ENCODE measurements around the gene SLC6A7. TPM values are rescaled to one million over a fixed set of nuclear protein-coding genes. Genes with fewer than 3 reads are reported as not detected.
"Not testable (repeated sequence)": the region's sequence is repeated elsewhere in the genome, so short reads cannot be mapped to it uniquely, and the experiment has no call there.

Gene SLC6A7
- total RNA-seq, 2 donors from 2014 or later = 5.0 to 24.9 TPM

DNA sequence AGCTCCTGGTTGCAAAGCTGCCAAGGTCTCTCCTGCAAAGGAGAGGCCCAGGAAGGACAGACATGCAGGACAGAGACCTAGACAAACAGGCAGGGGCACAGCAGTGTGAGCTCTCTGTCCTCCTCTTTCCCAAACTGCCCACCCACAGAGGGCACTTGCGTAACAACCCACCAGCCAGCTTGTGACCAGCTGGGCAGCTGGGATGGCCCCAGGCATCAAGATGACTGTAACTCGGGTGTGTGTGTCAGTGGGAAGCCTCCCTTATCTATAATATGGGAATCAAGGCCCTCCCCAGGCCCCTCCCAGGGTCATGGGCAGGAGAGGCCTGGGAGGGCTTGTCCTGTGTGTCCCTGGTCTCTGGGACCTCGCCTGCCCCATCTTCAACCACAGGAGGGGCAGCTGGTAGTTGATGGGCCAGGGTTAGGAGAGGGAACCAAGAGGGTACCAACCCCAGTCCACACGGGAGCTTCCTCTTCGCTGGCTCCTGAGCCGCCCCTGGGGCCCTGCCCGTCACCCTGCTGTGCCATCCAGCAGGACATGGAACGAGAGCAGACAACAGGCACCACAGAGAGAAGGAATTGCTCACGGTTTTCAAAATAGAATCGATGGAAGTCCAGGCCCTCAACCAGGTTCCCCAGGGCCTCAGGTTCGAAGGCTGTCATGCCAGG lies 37.9 kb downstream of the SLC6A7 start:
- Histone ChIP-seq H3K27ac (no peak overlapping the region), H3K36me3 (no peaks in the 10 kb centered on the region), H3K4me1 (no peaks in the 10 kb centered on the region), H3K9me3 (no peaks in the 10 kb centered on the region), H3K4me3 (no peak overlapping the region), H3K9ac (ENCODE audit: low read depth in 2 of 2, low read length in 2 of 2) (no peak overlapping the region), H3K27me3 (no peaks in the 10 kb centered on the region)
- intact Hi-C loops (cut with DNase I) = no loop called here
- no peak for DNase-seq
- TF ChIP-seq, protein P1, sequence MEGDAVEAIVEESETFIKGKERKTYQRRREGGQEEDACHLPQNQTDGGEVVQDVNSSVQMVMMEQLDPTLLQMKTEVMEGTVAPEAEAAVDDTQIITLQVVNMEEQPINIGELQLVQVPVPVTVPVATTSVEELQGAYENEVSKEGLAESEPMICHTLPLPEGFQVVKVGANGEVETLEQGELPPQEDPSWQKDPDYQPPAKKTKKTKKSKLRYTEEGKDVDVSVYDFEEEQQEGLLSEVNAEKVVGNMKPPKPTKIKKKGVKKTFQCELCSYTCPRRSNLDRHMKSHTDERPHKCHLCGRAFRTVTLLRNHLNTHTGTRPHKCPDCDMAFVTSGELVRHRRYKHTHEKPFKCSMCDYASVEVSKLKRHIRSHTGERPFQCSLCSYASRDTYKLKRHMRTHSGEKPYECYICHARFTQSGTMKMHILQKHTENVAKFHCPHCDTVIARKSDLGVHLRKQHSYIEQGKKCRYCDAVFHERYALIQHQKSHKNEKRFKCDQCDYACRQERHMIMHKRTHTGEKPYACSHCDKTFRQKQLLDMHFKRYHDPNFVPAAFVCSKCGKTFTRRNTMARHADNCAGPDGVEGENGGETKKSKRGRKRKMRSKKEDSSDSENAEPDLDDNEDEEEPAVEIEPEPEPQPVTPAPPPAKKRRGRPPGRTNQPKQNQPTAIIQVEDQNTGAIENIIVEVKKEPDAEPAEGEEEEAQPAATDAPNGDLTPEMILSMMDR (IDR thresholded peaks at IDR 0.05) = no peak

DNA sequence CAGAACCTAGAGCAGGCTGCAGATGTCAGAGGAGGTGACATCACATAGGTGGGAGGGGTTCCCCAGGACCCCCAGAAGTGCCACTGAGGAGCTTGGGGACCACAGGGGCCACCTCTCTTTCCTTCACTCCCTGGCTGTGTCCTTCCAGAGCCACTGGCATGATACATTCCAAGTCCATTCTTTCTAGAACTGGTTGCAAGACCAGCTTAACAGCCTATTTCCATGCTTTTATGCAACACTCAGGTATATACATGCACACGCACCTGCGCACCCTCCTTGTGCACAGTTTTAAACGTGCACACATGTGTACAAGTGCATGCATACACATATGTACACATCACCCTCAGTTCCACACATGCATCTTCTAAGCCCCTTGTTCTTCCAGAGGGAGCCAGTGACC lies 39.7 kb downstream of the SLC6A7 start:
- TF ChIP-seq, protein P1 (IDR thresholded peaks at IDR 0.05) = no peak
- Histone ChIP-seq H3K9ac (ENCODE audit: low read depth in 2 of 2, low read length in 2 of 2) (no peak overlapping the region), H3K36me3 (no peaks in the 10 kb centered on the region), H3K27ac (no peak overlapping the region), H3K9me3 (no peaks in the 10 kb centered on the region), H3K4me3 (no peak overlapping the region), H3K27me3 (no peaks in the 10 kb centered on the region), H3K4me1 (no peaks in the 10 kb centered on the region)
- intact Hi-C loops (cut with DNase I) = no loop called here
- no peak for DNase-seq

DNA sequence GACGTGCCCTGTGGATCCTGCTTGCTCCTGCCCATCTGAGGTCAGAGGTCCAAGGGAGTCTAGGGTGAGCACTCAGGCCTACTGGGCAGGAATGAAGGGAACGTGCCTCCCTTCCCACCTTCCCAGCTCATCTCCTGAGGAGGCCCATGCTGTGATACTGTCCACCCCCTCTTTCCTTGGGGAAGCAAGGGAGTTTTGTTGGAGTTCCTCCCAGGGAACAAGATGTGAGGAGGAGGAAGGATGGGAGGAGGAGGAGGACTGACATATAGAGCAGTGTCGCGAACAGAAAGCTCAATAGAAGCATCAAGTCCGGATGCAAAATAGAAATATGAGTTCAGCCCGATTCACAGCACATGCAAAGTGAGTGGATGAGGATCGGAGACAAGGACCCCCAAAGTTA lies 41.0 kb downstream of the SLC6A7 start:
- Histone ChIP-seq H3K4me1 (no peaks in the 10 kb centered on the region), H3K27me3 (no peaks in the 10 kb centered on the region), H3K9ac (ENCODE audit: low read depth in 2 of 2, low read length in 2 of 2) (no peak overlapping the region), H3K9me3 (no peaks in the 10 kb centered on the region), H3K36me3 (no peaks in the 10 kb centered on the region), H3K27ac (no peak overlapping the region), H3K4me3 (no peak overlapping the region)
- TF ChIP-seq, protein P1 (IDR thresholded peaks at IDR 0.05) = no peak
- intact Hi-C loops (cut with DNase I) = no loop called here
- DNase-seq = no peak

DNA sequence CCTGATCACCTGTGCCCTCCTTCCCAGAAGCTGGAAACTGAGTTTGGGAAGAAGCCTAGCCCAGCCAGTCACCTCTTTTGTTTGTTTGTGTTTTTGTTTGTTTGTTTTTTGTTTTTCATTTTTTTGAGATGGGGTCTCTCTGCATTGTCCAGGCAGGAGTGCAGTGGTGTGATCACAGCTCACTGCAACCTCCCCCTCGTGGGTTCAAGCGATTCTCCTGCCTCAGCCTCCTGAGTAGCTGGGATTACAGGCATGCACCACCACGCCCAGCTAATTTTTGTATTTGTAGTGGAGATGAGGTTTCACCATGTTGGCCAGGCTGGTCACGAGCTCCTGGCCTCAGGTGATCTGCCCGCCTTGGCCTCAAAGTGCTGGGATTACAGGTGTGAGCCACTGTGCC lies 43.8 kb downstream of the SLC6A7 start:
- H3K4me3 ChIP-seq; H3K27ac ChIP-seq; H3K27me3 ChIP-seq; H3K9ac ChIP-seq (ENCODE audit: low read depth in 2 of 2, low read length in 2 of 2); H3K9me3 ChIP-seq; intact Hi-C loops (cut with DNase I); H3K36me3 ChIP-seq; DNase-seq; H3K4me1 ChIP-seq: not testable (repeated sequence)

DNA sequence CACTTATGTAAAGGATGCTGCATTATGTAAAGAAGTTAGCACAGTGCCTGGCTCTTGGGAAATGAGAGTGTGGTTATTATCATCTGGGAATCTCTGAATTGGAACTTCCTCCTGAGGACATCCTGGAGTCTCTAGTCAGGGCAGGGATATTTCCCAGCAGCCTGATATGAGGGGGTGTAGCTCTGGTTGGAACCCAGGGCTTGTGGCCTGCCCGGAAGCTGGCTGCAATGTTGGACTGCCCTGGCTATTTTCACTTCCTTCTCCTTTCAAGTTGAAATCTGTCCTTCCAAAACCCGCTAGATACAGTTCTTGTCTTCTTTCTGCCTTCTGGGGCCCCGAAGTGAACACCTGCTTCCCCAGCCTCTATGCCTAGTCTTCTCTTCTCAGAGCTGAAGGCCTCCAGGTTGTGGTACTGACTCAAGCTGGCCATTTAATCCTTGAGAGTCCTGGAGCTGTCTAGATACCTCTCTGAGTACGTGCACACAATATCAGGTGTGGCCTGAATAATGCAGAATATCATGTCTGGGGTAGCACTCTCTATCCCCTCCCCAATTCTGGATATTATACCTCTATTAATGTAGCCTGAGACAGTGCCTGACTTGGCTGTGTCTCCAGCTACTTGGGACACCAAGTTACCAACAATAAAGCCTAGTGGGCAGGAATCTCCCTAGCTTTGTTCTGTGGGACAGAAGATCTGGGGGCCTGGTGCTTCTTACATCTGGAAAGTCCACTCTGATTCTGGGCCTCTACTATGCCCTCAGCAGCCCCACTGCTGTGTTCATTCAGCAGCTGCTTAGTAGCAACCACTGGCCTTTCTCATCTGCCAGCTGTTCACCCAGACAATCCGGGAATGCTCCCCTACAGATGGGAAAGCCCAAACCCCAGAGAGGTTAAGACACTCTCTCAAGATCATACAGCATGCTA lies 45.0 kb downstream of the SLC6A7 start:
- Histone ChIP-seq H3K4me3 (no peak overlapping the region), H3K36me3 (no peaks in the 10 kb centered on the region), H3K4me1 (no peaks in the 10 kb centered on the region), H3K27ac (no peak overlapping the region), H3K9ac (ENCODE audit: low read depth in 2 of 2, low read length in 2 of 2) (no peak overlapping the region), H3K27me3 (no peaks in the 10 kb centered on the region), H3K9me3 (no peaks in the 10 kb centered on the region)
- DNase-seq = no peak
- TF ChIP-seq, protein P1 (IDR thresholded peaks at IDR 0.05) = no peak
- intact Hi-C loops (cut with DNase I) = no loop called here

DNA sequence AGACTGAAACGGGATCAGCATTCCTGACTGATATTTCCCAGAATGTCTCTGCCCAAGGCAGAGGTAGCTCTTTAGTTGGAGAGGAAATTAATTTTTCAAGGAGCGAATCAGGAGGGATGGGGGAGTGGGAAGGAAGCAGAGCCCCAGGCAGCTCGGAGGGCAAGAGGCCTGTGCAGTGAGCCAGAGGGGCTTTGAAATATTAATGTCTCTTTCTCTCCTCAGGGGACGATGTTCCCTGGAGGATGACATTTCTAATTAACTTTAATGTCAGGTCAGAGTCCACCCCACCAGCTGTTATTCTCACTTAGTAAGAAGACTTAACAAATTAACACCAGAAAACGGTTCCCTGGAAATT lies 45.6 kb downstream of the SLC6A7 start:
- Histone ChIP-seq H3K4me3 (no peak overlapping the region), H3K36me3 (no peaks in the 10 kb centered on the region), H3K27ac (no peak overlapping the region), H3K9ac (ENCODE audit: low read depth in 2 of 2, low read length in 2 of 2) (no peak overlapping the region), H3K9me3 (no peaks in the 10 kb centered on the region), H3K4me1 (no peaks in the 10 kb centered on the region), H3K27me3 (no peaks in the 10 kb centered on the region)
- intact Hi-C loops (cut with DNase I) = no loop called here
- no peak for DNase-seq
- TF ChIP-seq, protein P1 (IDR thresholded peaks at IDR 0.05) = no peak

Measured in colonic mucosa (tissue), 4 donors.